ENCODE results near the gene PKN1. TPM values are rescaled to one million over a fixed set of nuclear protein-coding genes. Genes with fewer than 3 reads are reported as not detected.

Gene PKN1
- total RNA-seq, result 106 TPM in 2 replicates
- long read RNA-seq, partial matches to known transcripts, result 4 of 7 reads
- long read RNA-seq, other reads (novel, unspliced or antisense), result 1 of 7 reads

DNA sequence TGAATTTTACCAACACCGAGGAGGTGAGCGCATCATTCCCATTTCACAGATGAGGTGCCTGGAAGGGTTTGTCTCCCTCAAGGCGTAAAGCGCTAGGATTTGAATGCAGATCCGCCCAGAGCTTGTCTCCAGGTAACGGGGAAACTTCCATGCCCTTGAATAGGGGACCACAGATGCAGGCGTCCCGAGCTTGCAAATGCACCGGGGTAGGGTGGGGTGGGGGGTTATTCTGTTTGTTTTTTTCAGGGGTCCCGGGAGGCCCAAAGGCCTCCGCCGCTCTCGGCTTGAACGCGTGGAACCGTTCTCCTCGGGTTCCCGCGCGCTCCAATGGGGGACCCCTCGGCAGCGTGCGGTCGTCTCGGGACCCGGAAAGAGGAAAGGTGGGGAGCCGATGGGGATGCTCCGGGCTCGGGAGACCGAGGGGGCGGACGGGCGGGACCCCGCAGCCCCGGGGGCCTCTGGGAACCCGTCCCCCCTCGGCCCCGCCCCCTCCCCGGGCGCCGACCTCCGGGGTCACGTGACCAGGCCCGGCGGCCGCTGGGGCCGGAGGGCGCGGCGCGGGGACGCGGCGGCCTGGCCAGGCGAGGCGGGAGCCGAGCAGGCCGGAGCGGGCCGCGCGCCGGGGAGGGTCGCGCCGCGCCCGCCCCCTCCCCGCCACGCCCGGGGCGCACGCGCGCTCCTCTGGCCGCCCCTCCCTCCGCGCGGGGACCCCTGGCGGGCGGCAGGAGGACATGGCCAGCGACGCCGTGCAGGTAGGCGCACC is at the start of gene PKN1:
PKN1 (plus strand) TSS at position 516 of the 763 bp plus-strand sequence; CDS start at position 732, 216 bp downstream.
- Mint-ChIP-seq H3K27ac (peak within 1 kb of the TSS; percentile 74), H3K9me3 (ENCODE audit: low read depth) (no peaks in the 10 kb centered on the region), H3K4me3 (ENCODE audit: low read depth) (peak within 1 kb of the TSS; percentile 81), H3K27me3 (peaks cover 9% of the 10 kb centered on the region), H3K36me3 (ENCODE audit: insufficient read depth) (no peaks in the 10 kb centered on the region), H3K4me1 (ENCODE audit: low read depth) (peaks cover 10% of the 10 kb centered on the region)
- TF ChIP-seq CTCF (IDR thresholded peaks at IDR 0.05; ENCODE audit: unreplicated experiment), result no peak
- DNase-seq (ENCODE audit: low spot score, unreplicated experiment), result peak; percentile 64

DNA sequence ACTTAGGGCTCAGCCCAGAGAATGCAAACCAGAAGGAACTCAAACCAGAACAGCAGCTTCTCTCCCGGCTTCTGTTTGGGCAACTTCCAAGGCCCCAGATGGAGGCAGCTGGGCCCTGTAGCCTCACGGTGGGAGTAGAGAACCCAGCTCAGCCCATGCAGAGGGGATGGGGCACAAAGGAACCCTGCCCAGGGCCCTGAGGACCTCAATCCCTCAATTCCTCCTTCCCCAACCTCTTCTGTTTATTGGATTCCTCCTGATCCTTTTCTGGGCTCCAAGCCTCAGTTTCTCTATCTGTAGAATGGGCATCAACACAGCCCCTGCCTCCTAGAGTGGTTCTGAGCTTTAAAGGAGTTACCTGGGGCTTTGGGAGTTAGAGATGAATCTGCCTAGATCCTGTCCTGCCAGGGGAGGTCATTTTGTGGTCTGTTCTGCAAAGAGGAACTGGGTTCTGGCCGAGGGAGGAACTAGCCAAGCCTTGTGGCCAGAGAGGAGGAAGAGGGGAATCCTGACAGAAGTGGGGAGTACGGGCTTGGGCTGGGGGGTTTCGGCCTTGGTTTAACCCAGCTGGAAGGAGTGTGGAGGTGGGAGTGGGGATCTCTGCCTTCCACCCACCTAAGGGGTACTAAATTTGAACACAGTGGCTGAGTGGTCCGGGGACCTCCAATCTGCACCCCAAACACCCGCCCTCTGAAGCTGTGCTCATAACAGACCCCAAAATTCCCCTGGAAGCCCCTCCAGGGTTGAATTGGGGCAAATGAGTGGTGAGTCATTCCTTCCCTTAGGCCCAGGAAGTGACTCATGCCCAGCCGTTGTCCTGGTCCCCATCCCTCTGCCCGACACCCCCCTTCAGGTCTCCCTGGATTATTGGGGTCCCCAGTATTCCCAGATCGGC is 49.2 kb upstream of the PKN1 start:
- Mint-ChIP-seq H3K4me1 (ENCODE audit: low read depth) (peaks cover 3% of the 10 kb centered on the region), H3K27ac (peak overlapping the region; percentile 39), H3K27me3 (peaks cover 12% of the 10 kb centered on the region), H3K4me3 (ENCODE audit: low read depth) (no peak overlapping the region), H3K36me3 (ENCODE audit: insufficient read depth) (no peaks in the 10 kb centered on the region), H3K9me3 (ENCODE audit: low read depth) (no peaks in the 10 kb centered on the region)
- no peak for DNase-seq (ENCODE audit: low spot score, unreplicated experiment)
- no peak for TF ChIP-seq CTCF (IDR thresholded peaks at IDR 0.05; ENCODE audit: unreplicated experiment)

DNA sequence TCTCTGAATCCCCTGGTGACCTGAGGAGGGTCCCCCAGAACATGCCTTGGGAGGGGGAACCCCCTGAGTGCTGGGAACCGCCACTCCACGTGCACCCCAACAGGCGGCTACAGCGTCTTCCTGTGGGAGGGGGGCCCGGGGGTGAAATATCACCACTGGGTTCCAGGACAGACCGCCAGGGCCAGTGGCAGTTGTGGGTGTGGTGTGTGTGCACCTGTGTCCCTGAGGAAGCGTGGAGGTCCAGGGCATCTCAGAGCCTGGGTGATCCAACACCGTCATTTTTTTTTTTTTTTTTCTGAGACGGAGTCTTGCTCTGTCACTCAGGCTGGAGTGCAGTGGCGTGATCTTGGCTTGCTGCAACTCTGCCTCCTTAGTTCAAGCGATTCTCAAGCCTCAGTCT is 47.6 kb upstream of the PKN1 start:
- H3K9me3 Mint-ChIP-seq (ENCODE audit: low read depth), result no peaks in the 10 kb centered on the region
- TF ChIP-seq CTCF (IDR thresholded peaks at IDR 0.05; ENCODE audit: unreplicated experiment), result no peak
- no peaks in the 10 kb centered on the region for H3K36me3 Mint-ChIP-seq (ENCODE audit: insufficient read depth)
- H3K27ac Mint-ChIP-seq, result no peak overlapping the region
- H3K27me3 Mint-ChIP-seq, result peaks cover 13% of the 10 kb centered on the region
- H3K4me1 Mint-ChIP-seq (ENCODE audit: low read depth), result peaks cover 1% of the 10 kb centered on the region
- no peak for DNase-seq (ENCODE audit: low spot score, unreplicated experiment)
- H3K4me3 Mint-ChIP-seq (ENCODE audit: low read depth), result no peak overlapping the region

DNA sequence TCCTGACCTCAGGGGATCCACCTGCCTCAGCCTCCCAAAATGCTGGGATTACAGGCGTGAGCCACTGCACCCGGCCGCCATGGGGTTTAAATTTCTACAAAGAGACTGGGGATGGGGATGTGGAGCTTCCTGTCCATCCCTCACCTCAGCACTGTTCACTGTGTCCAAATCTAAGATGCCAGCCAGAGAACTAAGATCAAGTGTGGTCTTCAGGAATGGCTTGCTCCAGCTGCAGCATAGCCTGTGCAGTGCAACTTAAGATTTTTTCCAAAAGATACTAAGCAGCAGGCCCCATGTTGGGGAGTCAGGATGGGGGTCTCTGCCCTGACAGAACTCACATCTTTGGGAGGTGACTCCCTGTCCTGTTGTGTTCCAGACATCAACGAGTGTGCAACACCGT is 42.6 kb upstream of the PKN1 start:
- Mint-ChIP-seq H3K4me3 (ENCODE audit: low read depth) (no peak overlapping the region), H3K27ac (no peak overlapping the region), H3K27me3 (peaks cover 8% of the 10 kb centered on the region), H3K36me3 (ENCODE audit: insufficient read depth) (no peaks in the 10 kb centered on the region), H3K9me3 (ENCODE audit: low read depth) (no peaks in the 10 kb centered on the region), H3K4me1 (ENCODE audit: low read depth) (no peaks in the 10 kb centered on the region)
- no peak for TF ChIP-seq CTCF (IDR thresholded peaks at IDR 0.05; ENCODE audit: unreplicated experiment)
- no peak for DNase-seq (ENCODE audit: low spot score, unreplicated experiment)

DNA sequence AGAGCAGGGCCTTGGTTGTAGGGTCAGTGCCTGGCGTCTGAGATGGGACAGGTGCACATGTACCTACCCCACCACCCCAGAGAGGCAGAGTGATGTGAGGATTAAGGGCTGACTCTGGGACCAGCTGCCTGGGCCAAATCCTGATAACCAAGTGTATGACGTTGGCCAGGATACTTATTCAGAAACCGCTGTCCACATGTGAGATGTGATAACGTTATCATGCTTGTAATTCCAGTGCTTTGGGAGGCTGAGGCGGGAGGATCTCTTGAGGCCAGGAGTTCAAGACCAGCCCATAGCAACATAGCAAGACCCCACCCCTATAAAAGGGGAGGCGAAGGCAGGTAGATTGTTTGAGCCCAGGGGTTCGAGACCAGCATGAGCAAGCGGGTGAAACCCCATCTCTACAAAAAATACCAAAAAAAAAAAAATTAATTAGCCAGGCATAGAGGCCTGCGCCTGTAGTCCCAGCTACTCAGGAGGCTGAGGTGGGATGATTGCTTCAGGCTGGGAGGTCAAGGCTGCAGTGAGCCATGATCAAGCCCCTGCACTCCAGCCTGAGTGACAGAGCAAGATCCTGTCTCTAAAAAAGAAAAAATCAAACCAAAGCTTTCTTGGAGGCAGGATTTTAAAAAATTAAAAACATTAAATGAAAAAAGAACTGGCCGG is 41.8 kb upstream of the PKN1 start:
- Mint-ChIP-seq H3K27ac (no peak overlapping the region), H3K36me3 (ENCODE audit: insufficient read depth) (no peaks in the 10 kb centered on the region), H3K9me3 (ENCODE audit: low read depth) (no peaks in the 10 kb centered on the region), H3K4me3 (ENCODE audit: low read depth) (no peak overlapping the region), H3K27me3 (peaks cover 8% of the 10 kb centered on the region), H3K4me1 (ENCODE audit: low read depth) (no peaks in the 10 kb centered on the region)
- DNase-seq (ENCODE audit: low spot score, unreplicated experiment), result no peak
- TF ChIP-seq CTCF (IDR thresholded peaks at IDR 0.05; ENCODE audit: unreplicated experiment), result no peak
